WTC11 (cell line): ENCODE measurements around the gene SLC23A2.

ENCODE experiments used
- FOXP1 ChIP-seq: sonication (generic); formaldehyde crosslinking; IDR thresholded peaks from 2 replicates; pipeline ENCODE4 v1.8.0; 2022; ENCODE audit warnings: missing genetic modification reagents, mild to moderate bottlenecking, moderate library complexity, borderline replicate concordance
- JUN ChIP-seq: sonication (generic); formaldehyde crosslinking; IDR thresholded peaks from 2 replicates; pipeline ENCODE4 v1.8.0; 2023; ENCODE audit warnings: mild to moderate bottlenecking, missing genetic modification reagents
- NFE2L1 ChIP-seq: sonication (generic); formaldehyde crosslinking; IDR thresholded peaks from 2 replicates; pipeline ENCODE4 v1.8.1; 2023; ENCODE audit warnings: missing genetic modification reagents
- OVOL2 ChIP-seq: fragments of 250-450 bp; sonication (Bioruptor Pico); IDR thresholded peaks from 2 replicates; pipeline ENCODE4 v1.9.0; 2021; ENCODE audit warnings: mild to moderate bottlenecking, borderline replicate concordance
- USF2 ChIP-seq: sonication (generic); formaldehyde crosslinking; IDR thresholded peaks from 2 replicates; pipeline ENCODE4 v1.8.1; 2023; ENCODE audit warnings: mild to moderate bottlenecking, missing genetic modification reagents, moderate library complexity
- ZBTB21 ChIP-seq: sonication (generic); formaldehyde crosslinking; IDR thresholded peaks from 2 replicates; pipeline ENCODE4 v1.8.1; 2023; ENCODE audit warnings: mild to moderate bottlenecking, missing genetic modification reagents, borderline replicate concordance
- ZNF232 ChIP-seq: sonication (generic); formaldehyde crosslinking; IDR thresholded peaks from 2 replicates; pipeline ENCODE4 v1.8.0; 2022; ENCODE audit warnings: mild to moderate bottlenecking, missing genetic modification reagents
- ZNF512 ChIP-seq: sonication (generic); formaldehyde crosslinking; IDR thresholded peaks from 2 replicates; pipeline ENCODE4 v1.8.1; 2022; ENCODE audit warnings: missing genetic modification reagents, borderline replicate concordance
- TF ChIP-seq, protein P1 (sequence below): fragments of 200-600 bp; IDR thresholded peaks from 2 replicates; pipeline ENCODE4 v1.8.0; 2022; ENCODE audit warnings: antibody characterized with exemption

GRCh38 chr20:4885877-4886276, 115.4 kb downstream of the SLC23A2 start:
- TF ChIP-seq, protein P1, sequence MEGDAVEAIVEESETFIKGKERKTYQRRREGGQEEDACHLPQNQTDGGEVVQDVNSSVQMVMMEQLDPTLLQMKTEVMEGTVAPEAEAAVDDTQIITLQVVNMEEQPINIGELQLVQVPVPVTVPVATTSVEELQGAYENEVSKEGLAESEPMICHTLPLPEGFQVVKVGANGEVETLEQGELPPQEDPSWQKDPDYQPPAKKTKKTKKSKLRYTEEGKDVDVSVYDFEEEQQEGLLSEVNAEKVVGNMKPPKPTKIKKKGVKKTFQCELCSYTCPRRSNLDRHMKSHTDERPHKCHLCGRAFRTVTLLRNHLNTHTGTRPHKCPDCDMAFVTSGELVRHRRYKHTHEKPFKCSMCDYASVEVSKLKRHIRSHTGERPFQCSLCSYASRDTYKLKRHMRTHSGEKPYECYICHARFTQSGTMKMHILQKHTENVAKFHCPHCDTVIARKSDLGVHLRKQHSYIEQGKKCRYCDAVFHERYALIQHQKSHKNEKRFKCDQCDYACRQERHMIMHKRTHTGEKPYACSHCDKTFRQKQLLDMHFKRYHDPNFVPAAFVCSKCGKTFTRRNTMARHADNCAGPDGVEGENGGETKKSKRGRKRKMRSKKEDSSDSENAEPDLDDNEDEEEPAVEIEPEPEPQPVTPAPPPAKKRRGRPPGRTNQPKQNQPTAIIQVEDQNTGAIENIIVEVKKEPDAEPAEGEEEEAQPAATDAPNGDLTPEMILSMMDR = no peak
- TF ChIP-seq FOXP1 (no peak), NFE2L1 (CRISPR knock-in tag) (no peak), ZBTB21 (CRISPR knock-in tag) (no peak), ZNF232 (CRISPR knock-in tag) (no peak), OVOL2 (CRISPR knock-in tag) (no peak), USF2 (CRISPR knock-in tag) (no peak), ZNF512 (no peak), JUN (CRISPR knock-in tag) (no peak)
